GM13977 (cell line): ENCODE data around the gene ROPN1B.
A peak's percentile ranks its signal among the peaks of the same experiment; 100 is the strongest.
"Not testable (repeated sequence)": the region's sequence is repeated elsewhere in the genome, so short reads cannot be mapped to it uniquely, and the experiment has no call there.

Experiments
- DNase-seq: peaks from one replicate; pipeline ENCODE4 v3.0.0; 2012; ENCODE audit warnings: low spot score
- in situ Hi-C: fragments of 300-500 bp; cut with MboI; formaldehyde crosslinking; loops from one replicate; pipeline ENCODE4 v1.12.0; 2022; ENCODE audit warnings: low sequenced_read_pairs, low pct_unique_long_range_greater_than_20kb, mixed read lengths, inconsistent platforms; ENCODE audit not compliant: unreplicated experiment
- TF ChIP-seq, protein P1 (sequence below): IDR thresholded peaks from 2 replicates; pipeline ENCODE4 v1.5.1; 2012; ENCODE audit warnings: mild to moderate bottlenecking, control low read depth; ENCODE audit not compliant: insufficient read depth; ENCODE audit errors: extremely low read depth, missing control alignments

Gene ROPN1B

GRCh38 chr3:125968701-125969592, at the start of gene ROPN1B:
TSS of gene ROPN1B (plus strand) at chr3:125969178. CDS start at chr3:125972055, 2,877 bp downstream.
- DNase-seq, in situ Hi-C loops: not testable (repeated sequence)

- in situ Hi-C loops, DNase-seq: not testable (repeated sequence)
Measured at GRCh38 chr3:125920191-125920590, 48.8 kb upstream of the ROPN1B start.

GRCh38 chr3:125920751-125921279, 48.2 kb upstream of the ROPN1B start:
- DNase-seq, in situ Hi-C loops: not testable (repeated sequence)

- TF ChIP-seq, protein P1, sequence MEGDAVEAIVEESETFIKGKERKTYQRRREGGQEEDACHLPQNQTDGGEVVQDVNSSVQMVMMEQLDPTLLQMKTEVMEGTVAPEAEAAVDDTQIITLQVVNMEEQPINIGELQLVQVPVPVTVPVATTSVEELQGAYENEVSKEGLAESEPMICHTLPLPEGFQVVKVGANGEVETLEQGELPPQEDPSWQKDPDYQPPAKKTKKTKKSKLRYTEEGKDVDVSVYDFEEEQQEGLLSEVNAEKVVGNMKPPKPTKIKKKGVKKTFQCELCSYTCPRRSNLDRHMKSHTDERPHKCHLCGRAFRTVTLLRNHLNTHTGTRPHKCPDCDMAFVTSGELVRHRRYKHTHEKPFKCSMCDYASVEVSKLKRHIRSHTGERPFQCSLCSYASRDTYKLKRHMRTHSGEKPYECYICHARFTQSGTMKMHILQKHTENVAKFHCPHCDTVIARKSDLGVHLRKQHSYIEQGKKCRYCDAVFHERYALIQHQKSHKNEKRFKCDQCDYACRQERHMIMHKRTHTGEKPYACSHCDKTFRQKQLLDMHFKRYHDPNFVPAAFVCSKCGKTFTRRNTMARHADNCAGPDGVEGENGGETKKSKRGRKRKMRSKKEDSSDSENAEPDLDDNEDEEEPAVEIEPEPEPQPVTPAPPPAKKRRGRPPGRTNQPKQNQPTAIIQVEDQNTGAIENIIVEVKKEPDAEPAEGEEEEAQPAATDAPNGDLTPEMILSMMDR, result peak; percentile 52
- in situ Hi-C loops, result not testable (repeated sequence)
- peak; percentile 11 for DNase-seq
Measured at GRCh38 chr3:125921712-125922111, 47.3 kb upstream of the ROPN1B start.

DNA sequence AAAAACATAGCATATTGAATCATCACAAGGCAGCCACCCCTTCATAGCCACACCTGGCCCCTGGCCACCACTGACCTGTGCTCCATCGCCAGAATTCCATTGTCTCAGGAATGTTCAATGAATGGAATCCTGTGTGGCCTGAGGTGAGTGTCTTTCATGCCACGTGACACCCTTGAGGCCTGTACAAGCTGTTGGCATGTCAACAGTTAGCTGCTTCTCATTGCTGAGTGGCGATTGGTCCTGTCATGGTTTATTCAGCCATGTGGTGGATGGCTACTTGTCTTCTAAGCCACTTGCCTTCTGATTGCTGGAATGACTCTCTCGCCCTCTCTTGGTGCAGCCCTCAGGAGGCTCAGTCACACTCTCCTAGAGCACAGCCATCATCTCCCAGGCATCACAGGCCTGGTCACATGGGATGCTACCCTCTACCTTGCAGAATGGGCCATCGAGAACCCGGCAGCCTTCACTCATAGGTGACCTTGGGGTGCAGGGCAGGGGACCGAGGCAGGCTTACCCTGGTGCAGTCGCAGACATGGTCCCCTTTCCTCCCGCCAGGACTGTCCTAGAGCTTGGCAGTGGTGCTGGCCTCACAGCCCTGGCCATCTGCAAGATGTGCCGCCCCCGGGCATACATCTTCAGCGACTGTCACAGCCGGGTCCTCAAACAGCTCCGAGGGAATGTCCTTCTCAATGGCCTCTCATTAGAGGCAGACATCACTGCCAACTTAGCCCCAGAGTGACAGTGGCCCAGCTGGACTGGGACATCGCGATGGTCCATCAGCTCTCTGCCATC, 45.5 kb upstream of the ROPN1B start:
- in situ Hi-C loops, DNase-seq: not testable (repeated sequence)

DNA sequence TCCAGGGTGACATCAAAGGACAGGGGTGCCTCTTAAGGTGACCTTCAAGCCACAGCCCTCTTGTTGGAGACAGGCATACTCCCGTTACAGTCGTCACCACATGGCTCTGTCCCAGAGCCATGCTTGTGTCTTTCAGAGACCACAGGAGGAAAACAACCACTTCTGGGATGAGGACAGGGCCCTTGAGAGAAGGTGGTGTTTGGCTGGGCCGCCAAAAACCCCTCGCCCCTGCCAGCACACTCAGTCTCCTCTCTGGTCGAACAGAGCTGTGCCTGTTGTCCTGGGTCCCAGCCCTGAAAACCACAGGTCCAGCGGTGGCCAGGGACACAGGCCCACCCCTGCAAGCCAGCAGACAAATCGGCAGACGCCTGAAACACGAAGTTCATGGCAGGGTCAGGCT, 44.7 kb upstream of the ROPN1B start:
- DNase-seq, in situ Hi-C loops: not testable (repeated sequence)

- DNase-seq, in situ Hi-C loops: not testable (repeated sequence)
Measured at GRCh38 chr3:125925727-125926126, 43.3 kb upstream of the ROPN1B start.

DNA sequence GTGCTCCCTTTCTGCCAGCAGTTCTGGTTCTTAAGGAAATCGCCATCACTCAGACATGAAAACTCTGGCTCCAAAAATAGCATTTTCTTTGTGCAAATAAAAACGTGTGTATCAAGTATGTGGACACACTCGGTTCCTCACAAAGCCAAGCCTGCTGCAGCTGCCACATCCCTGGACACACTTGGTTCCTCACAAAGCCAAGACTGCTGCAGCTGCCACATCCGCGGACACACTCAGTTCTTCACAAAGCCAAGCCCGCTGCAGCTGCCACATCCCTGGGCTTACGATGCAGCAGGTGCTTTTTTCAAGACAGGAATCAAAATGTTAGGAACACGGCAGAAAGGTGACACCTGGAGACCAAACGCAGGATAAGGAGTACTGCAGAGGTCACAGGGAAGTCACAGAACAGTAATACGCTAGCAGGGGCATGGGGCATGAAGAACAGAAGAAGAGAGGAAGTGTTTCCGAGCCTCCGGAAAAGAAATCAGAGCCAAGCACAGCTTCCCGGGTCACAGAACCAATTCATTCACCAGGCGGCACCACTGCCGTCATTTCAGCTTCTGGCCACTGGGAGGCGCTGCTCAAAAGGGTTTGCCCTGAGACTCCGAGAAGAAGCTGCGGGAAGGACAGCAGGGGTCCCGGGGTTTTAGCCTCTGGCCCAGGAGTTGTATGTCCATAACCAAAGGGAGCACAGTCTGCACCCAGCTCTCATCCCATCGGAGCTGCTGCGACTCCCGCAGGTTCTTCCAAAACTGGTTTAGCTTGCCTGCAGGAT, 40.0 kb upstream of the ROPN1B start:
- TF ChIP-seq, protein P1, result peak; percentile 71
- in situ Hi-C loops, DNase-seq: not testable (repeated sequence)

- in situ Hi-C loops, result not testable (repeated sequence)
Measured at GRCh38 chr3:125929765-125930164, 39.2 kb upstream of the ROPN1B start.

GRCh38 chr3:125931355-125931880, 37.6 kb upstream of the ROPN1B start:
- in situ Hi-C loops, DNase-seq: not testable (repeated sequence)

More at GRCh38 chr3:125929765-125930164, 39.2 kb upstream of the ROPN1B start:
- DNase-seq, result not testable (repeated sequence)

- DNase-seq, in situ Hi-C loops: not testable (repeated sequence)
Measured at GRCh38 chr3:125933397-125934173, 35.4 kb upstream of the ROPN1B start.

- in situ Hi-C loops, DNase-seq: not testable (repeated sequence)
Measured at GRCh38 chr3:125935252-125935874, 33.6 kb upstream of the ROPN1B start.
